ENCODE results near the gene CHAF1B. TPM values are rescaled to one million over a fixed set of nuclear protein-coding genes. Genes with fewer than 3 reads are reported as not detected.
A peak's percentile ranks its signal among the peaks of the same experiment; 100 is the strongest.
"Not testable (repeated sequence)": the region's sequence is repeated elsewhere in the genome, so short reads cannot be mapped to it uniquely, and the experiment has no call there.

The CHAF1B gene
- total and polyA plus RNA-seq, 9 of the 15 experiments (the other 6 are each of a cell fraction or from before 2014, with no cell fraction given) = 7.5 to 36.8 (median 21.0) TPM

DNA sequence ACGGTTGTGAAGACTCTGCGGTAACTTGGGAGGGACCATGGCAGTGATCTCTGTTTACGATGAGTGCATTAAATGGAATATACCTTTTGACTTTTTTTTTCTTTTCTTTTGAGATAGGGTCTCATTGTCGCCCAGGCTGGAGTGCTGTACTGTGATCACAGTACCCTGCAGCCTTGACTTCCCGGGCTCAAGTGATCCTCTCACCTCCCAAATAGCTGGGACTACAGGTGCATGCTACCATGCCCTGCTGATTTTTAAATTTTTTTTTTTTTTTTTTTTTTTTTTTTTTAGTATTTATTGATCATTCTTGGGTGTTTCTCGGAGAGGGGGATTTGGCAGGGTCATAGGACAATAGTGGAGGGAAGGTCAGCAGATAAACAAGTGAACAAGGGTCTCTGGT lies 6.5 kb downstream of the CHAF1B start:
- WGBS (ENCODE audit: insufficient coverage, low coverage, missing lambda C conversion rate) = 95% methylated on average over 5 of the region's 6 CpGs
- H3K79me2 ChIP-seq (ENCODE audit: control insufficient read depth, insufficient read depth, low read length); CTCF ChIA-PET (ENCODE audit: low intra/inter-chr PET ratio); H3K9me1 ChIP-seq (ENCODE audit: control insufficient read depth, insufficient read depth, low read length); H3K4me1 ChIP-seq (replicated peaks in 1 of 2; ENCODE audit: control insufficient read depth in 2 of 2, insufficient read depth in 2 of 2, low read length in 2 of 2); H2AFZ ChIP-seq (ENCODE audit: low read depth, low read length); H3K9ac ChIP-seq (ENCODE audit: insufficient read depth in 1 of 2, low read depth in 2 of 2, low read length in 2 of 2); H3K4me2 ChIP-seq (ENCODE audit: insufficient read depth, low read length); H4K20me1 ChIP-seq (replicated peaks; ENCODE audit: control insufficient read depth, insufficient read depth, low read length); FAIRE-seq; BruUV-seq (replicated peaks); DNase-seq (ENCODE audit: extremely low read depth in 1 of 4, low spot score in 3 of 4); in situ Hi-C loops (cut with MboI); H3K27ac ChIP-seq (ENCODE audit: extremely low read depth, low read depth, low read length); H3K9me3 ChIP-seq (replicated peaks; ENCODE audit: control insufficient read depth, insufficient read depth, low read depth, low read length); H3K4me3 ChIP-seq; H3K27me3 ChIP-seq (ENCODE audit: control insufficient read depth in 2 of 2, insufficient read depth in 2 of 2, low read length in 2 of 2); ATAC-seq; POLR2A ChIA-PET; intact Hi-C loops (cut with micrococcal nuclease): not testable (repeated sequence)
- peaks cover 72% of the 10 kb centered on the region; the same call in 2 of the 3 replicates for H3K36me3 ChIP-seq (ENCODE audit: control insufficient read depth, insufficient read depth, low read length)

- Histone ChIP-seq H3K9me3 (replicated peaks; ENCODE audit: control insufficient read depth, insufficient read depth, low read depth, low read length) (no peaks in the 10 kb centered on the region), H3K4me1 (replicated peaks in 1 of 2; ENCODE audit: control insufficient read depth in 2 of 2, insufficient read depth in 2 of 2, low read length in 2 of 2) (peaks cover 2 to 9% of the 10 kb centered on the region in 2 experiments; a peak in 4 of 5 replicates), H3K4me2 (ENCODE audit: insufficient read depth, low read length) (no peak overlapping the region), H3K27me3 (ENCODE audit: control insufficient read depth in 2 of 2, insufficient read depth in 2 of 2, low read length in 2 of 2) (no peaks in the 10 kb centered on the region), H3K9me1 (ENCODE audit: control insufficient read depth, insufficient read depth, low read length) (no peaks in the 10 kb centered on the region), H4K20me1 (replicated peaks; ENCODE audit: control insufficient read depth, insufficient read depth, low read length) (no peaks in the 10 kb centered on the region), H2AFZ (ENCODE audit: low read depth, low read length) (no peak overlapping the region), H3K9ac (ENCODE audit: insufficient read depth in 1 of 2, low read depth in 2 of 2, low read length in 2 of 2) (no peak overlapping the region), H3K79me2 (ENCODE audit: control insufficient read depth, insufficient read depth, low read length) (no peaks in the 10 kb centered on the region), H3K27ac (ENCODE audit: extremely low read depth, low read depth, low read length) (no peak overlapping the region), H3K4me3 (no peak overlapping the region), H3K36me3 (ENCODE audit: control insufficient read depth, insufficient read depth, low read length) (peaks cover 69% of the 10 kb centered on the region)
- in situ Hi-C loops (cut with MboI) (no loop called here), intact Hi-C loops (cut with micrococcal nuclease) (no loop called here)
- ChIA-PET CTCF (ENCODE audit: low intra/inter-chr PET ratio) (no interaction called here), POLR2A (interaction anchor here (0.6 to 1.1 kb wide), 2 partner anchors 9 to 12 kb away, joined by 3 read pairs; no protein-coding TSS in a partner anchor)
- no TSS peak for BruUV-seq (replicated peaks)
- FAIRE-seq (no peak), ATAC-seq (no peak; the same call in 2 of the 3 replicates), DNase-seq (ENCODE audit: extremely low read depth in 1 of 4, low spot score in 3 of 4) (no peak)
- 76% methylated on average over 6 of the region's 6 CpGs for WGBS (ENCODE audit: insufficient coverage, low coverage, missing lambda C conversion rate)
- no peak for TF ChIP-seq E2F8 (IDR thresholded peaks at IDR 0.05; ENCODE audit: low read depth, partially characterized antibody)
- no peak for TF ChIP-seq RBFOX2 (IDR thresholded peaks at IDR 0.05; ENCODE audit: low read depth, low read length)
- TF ChIP-seq E2F4 (CRISPR knock-in tag; IDR thresholded peaks at IDR 0.05; ENCODE audit: low read depth) = no peak
- 0 out of 2 replicates have a peak, but pooled peaks have one; percentile 21 for TF ChIP-seq CBFA2T2 (conservative IDR thresholded peaks at IDR 0.05)
- no peak for TF ChIP-seq PHF20 (IDR thresholded peaks at IDR 0.05; ENCODE audit: partially characterized antibody)
- no peak for TF ChIP-seq TEAD1 (CRISPR knock-in tag; IDR thresholded peaks at IDR 0.05)
Observed at GRCh38 chr21:36395353-36396111, 10.3 kb downstream of the CHAF1B start.
